ENCODE data around the gene PLPPR3.

Gene PLPPR3

GRCh38 chr19:807627-808422 is 13.9 kb downstream of the PLPPR3 start:
- no peak for DNase-seq (ENCODE audit: low read depth)

- DNase-seq (ENCODE audit: low read depth), result no peak
Observed at GRCh38 chr19:806815-807421, 14.8 kb downstream of the PLPPR3 start.

GRCh38 chr19:805600-806550 is 15.9 kb downstream of the PLPPR3 start:
- DNase-seq (ENCODE audit: low read depth), result no peak

GRCh38 chr19:805166-805551 is 16.6 kb downstream of the PLPPR3 start:
- DNase-seq (ENCODE audit: low read depth), result no peak

- no peak for DNase-seq (ENCODE audit: low read depth)
Observed at GRCh38 chr19:804419-805165, 17.2 kb downstream of the PLPPR3 start.

- DNase-seq (ENCODE audit: low read depth), result no peak
Observed at GRCh38 chr19:803686-804418, 17.9 kb downstream of the PLPPR3 start.

GRCh38 chr19:803099-803561 is 18.6 kb downstream of the PLPPR3 start:
- no peak for DNase-seq (ENCODE audit: low read depth)

- no peak for DNase-seq (ENCODE audit: low read depth)
Observed at GRCh38 chr19:802498-803098, 19.2 kb downstream of the PLPPR3 start.

- DNase-seq (ENCODE audit: low read depth), result no peak
Observed at GRCh38 chr19:801861-802497, 19.8 kb downstream of the PLPPR3 start.

GRCh38 chr19:801030-801860 is 20.5 kb downstream of the PLPPR3 start:
- DNase-seq (ENCODE audit: low read depth), result no peak

- no peak for DNase-seq (ENCODE audit: low read depth)
Observed at GRCh38 chr19:800360-801029, 21.3 kb downstream of the PLPPR3 start.

GRCh38 chr19:799076-799881 is 22.5 kb downstream of the PLPPR3 start:
- DNase-seq (ENCODE audit: low read depth), result no peak

- DNase-seq (ENCODE audit: low read depth), result no peak
Observed at GRCh38 chr19:798415-799075, 23.2 kb downstream of the PLPPR3 start.

GRCh38 chr19:797528-798414 is 24.0 kb downstream of the PLPPR3 start:
- peak; percentile 73 for DNase-seq (ENCODE audit: low read depth)

- DNase-seq (ENCODE audit: low read depth), result peak; percentile 98
Observed at GRCh38 chr19:796692-797527, 24.8 kb downstream of the PLPPR3 start, which contains the start of gene PTBP1. Gene PTBP1, plus strand, starts transcription at chr19:797452. Its CDS starts 46 bp downstream, at chr19:797498.
